Endothelial cell of umbilical vein (primary cell): ENCODE measurements around the gene PGGHG. TPM values are rescaled to one million over a fixed set of nuclear protein-coding genes. Genes with fewer than 3 reads are reported as not detected.
A peak's percentile ranks its signal among the peaks of the same experiment; 100 is the strongest.

Experiments used
- BruUV-seq: library from RNA; stranded (reverse); fragments of 400-500 nt; replicated peaks from 2 replicates; lab custom pipeline; 2021; lab: Mats Ljungman, UMichigan
- CTCF ChIA-PET: fragments of 300-600, 350-600 bp; sonication (Branson Sonifier 250); formaldehyde crosslinking; loops from one replicate; lab custom pipeline; 2021; ENCODE audit warnings: antibody characterized with exemption, inconsistent platforms; lab: Charles Lee
- POLR2A ChIA-PET: fragments of 300-600, 350-600 bp; sonication (Branson Sonifier 250); formaldehyde crosslinking; loops from one replicate; lab custom pipeline; 2021; ENCODE audit warnings: antibody characterized with exemption, inconsistent platforms; lab: Charles Lee
- DNase-seq: peaks from one replicate; pipeline ENCODE4 v3.0.0-alpha.2; 2011; ENCODE audit warnings: low read depth, low spot score
- FAIRE-seq: peaks from 2 replicates; lab custom pipeline; 2011; peaks lifted over from hg19 to GRCh38; lab: Jason Lieb, UNC
- H2AFZ ChIP-seq: 2 replicates; pipeline ENCODE4 v1.6.0; 2012; ENCODE audit warnings: low read depth, low read length, control low read depth, inconsistent platforms
- H3K27ac ChIP-seq: 2 replicates; pipeline ENCODE4 v1.5.1; 2011; ENCODE audit warnings: low read depth, mild to moderate bottlenecking, control low read depth, low read length, moderate library complexity; ENCODE audit not compliant: insufficient read depth
- H3K27me3 ChIP-seq, 2 experiments: 2 replicates each; pipeline versions ENCODE4 v1.6.0 to v1.6.1; 2011; ENCODE audit warnings: low read length in 2 of 2, mixed read lengths in 1 of 2; ENCODE audit not compliant: control insufficient read depth in 2 of 2, insufficient read depth in 2 of 2
- H3K36me3 ChIP-seq, 2 experiments: 2 replicates in 1 of 2; 3 replicates in 1 of 2; pipeline ENCODE4 v1.5.1; 2011; ENCODE audit warnings: low read length in 2 of 2, mild to moderate bottlenecking in 1 of 2, moderate library complexity in 1 of 2; ENCODE audit not compliant: control insufficient read depth in 2 of 2, insufficient read depth in 2 of 2; ENCODE audit errors: extremely low read depth in 1 of 2
- H3K4me1 ChIP-seq: 3 replicates; pipeline ENCODE4 v1.5.1; 2011; ENCODE audit warnings: mild to moderate bottlenecking, low read length; ENCODE audit not compliant: control insufficient read depth, insufficient read depth; ENCODE audit errors: extremely low read depth
- H3K4me2 ChIP-seq: 2 replicates; pipeline ENCODE4 v1.6.1; 2011; ENCODE audit warnings: low read length, control low read depth, mixed read lengths; ENCODE audit not compliant: insufficient read depth
- H3K4me3 ChIP-seq, 3 experiments: fragments of 200-600 bp in 1 of 3; sonication (generic), shearing (Covaris generic) in 1 of 3; replicated peaks in 1 of 3; 2 replicates each; pipeline ENCODE4 v1.5.1; 2011 to 2016; ENCODE audit warnings: control low read depth in 3 of 3, low read length in 3 of 3, mild to moderate bottlenecking in 2 of 3, inconsistent platforms in 1 of 3, low read depth in 1 of 3, moderate library complexity in 1 of 3; ENCODE audit not compliant: insufficient read depth in 1 of 3
- H3K79me2 ChIP-seq: 2 replicates; pipeline ENCODE4 v1.6.0; 2012; ENCODE audit warnings: low read length, inconsistent platforms; ENCODE audit not compliant: control insufficient read depth, insufficient read depth
- H3K9ac ChIP-seq: replicated peaks from 2 replicates; pipeline ENCODE3; 2011; ENCODE audit warnings: low read length, control low read depth; ENCODE audit not compliant: insufficient read depth; ENCODE audit errors: extremely low read depth
- H3K9me1 ChIP-seq: replicated peaks from 3 replicates; pipeline ENCODE4 v1.6.0; 2011; ENCODE audit warnings: mild to moderate bottlenecking, low read length; ENCODE audit not compliant: control insufficient read depth, insufficient read depth; ENCODE audit errors: extremely low read depth
- H3K9me3 ChIP-seq: replicated peaks from 2 replicates; pipeline ENCODE4 v1.5.1; 2012; ENCODE audit warnings: low read length, inconsistent platforms; ENCODE audit not compliant: control insufficient read depth, insufficient read depth
- H4K20me1 ChIP-seq: replicated peaks from 2 replicates; pipeline ENCODE3; 2011; ENCODE audit warnings: mild to moderate bottlenecking, low read length; ENCODE audit not compliant: control insufficient read depth, insufficient read depth; ENCODE audit errors: extremely low read depth
- CTCF ChIP-seq, 2 donors: IDR thresholded peaks; 1 replicate in 1 of 2; 2 replicates in 1 of 2; pipeline ENCODE4 v1.5.1; 2011; ENCODE audit warnings: low read length in 2 of 2, mild to moderate bottlenecking in 2 of 2, moderate library complexity in 2 of 2, control low read depth in 1 of 2, inconsistent platforms in 1 of 2, low read depth in 1 of 2; ENCODE audit not compliant: insufficient read depth in 1 of 2; ENCODE audit errors: extremely low read depth in 1 of 2
- EZH2 ChIP-seq: IDR thresholded peaks from 2 replicates; pipeline ENCODE4 v1.6.1; 2012; ENCODE audit warnings: borderline replicate concordance, low read depth, mild to moderate bottlenecking, moderate library complexity, low read length, inconsistent platforms; ENCODE audit not compliant: severe bottlenecking
- FOS ChIP-seq: IDR thresholded peaks from 2 replicates; pipeline ENCODE4 v1.6.1; 2011; ENCODE audit warnings: mild to moderate bottlenecking, low read length, moderate library complexity, borderline replicate concordance; ENCODE audit not compliant: insufficient read depth
- GATA2 ChIP-seq: IDR thresholded peaks from 2 replicates; pipeline ENCODE4 v1.7.0; 2011; ENCODE audit warnings: low read depth, mild to moderate bottlenecking, moderate library complexity, mixed read lengths, low read length; ENCODE audit not compliant: insufficient read length, insufficient read depth
- JUN ChIP-seq: IDR thresholded peaks from 2 replicates; pipeline ENCODE4 v1.6.1; 2011; ENCODE audit warnings: borderline replicate concordance, low read depth; ENCODE audit not compliant: insufficient read length, insufficient read depth
- MAX ChIP-seq: IDR thresholded peaks from 2 replicates; pipeline ENCODE4 v1.6.1; 2011; ENCODE audit not compliant: insufficient read depth, insufficient read length
- MYC ChIP-seq: IDR thresholded peaks from one replicate; pipeline ENCODE4 v1.6.1; 2011; ENCODE audit warnings: mild to moderate bottlenecking, low read depth, low read length
- POLR2A ChIP-seq: IDR thresholded peaks from 2 replicates; pipeline ENCODE4 v1.6.1; 2012; ENCODE audit warnings: low read depth, mild to moderate bottlenecking, control low read depth, low read length
- POLR2AphosphoS5 ChIP-seq: IDR thresholded peaks from 2 replicates; pipeline ENCODE4 v1.6.1; 2012; ENCODE audit warnings: low read depth, mild to moderate bottlenecking, control low read depth, low read length, moderate library complexity; ENCODE audit not compliant: insufficient read depth
- dilution Hi-C: fragments of 300-500 bp; cut with MboI; formaldehyde crosslinking; loops from one replicate; pipeline ENCODE4 v1.15.0; 2019; ENCODE audit warnings: low sequenced_read_pairs; ENCODE audit not compliant: extremely low pct_ligation_motif_present
- intact Hi-C: fragments of 100-400 bp; cut with micrococcal nuclease; formaldehyde crosslinking; loops from one replicate; pipeline ENCODE4 v1.10.0; 2022
- polyA plus RNA-seq, 4 experiments: library from polyadenylated mRNA; depleted of rRNA in 3 of 4; stranded (reverse) in 3 of 4; unstranded in 1 of 4; fragments of >200 nt; gene quantifications; 2 replicates each; pipeline versions ENCODE4 v1.2.1 to v1.2.3, GENCODE V29; 2011 to 2012; ENCODE audit warnings: missing spikeins in 1 of 4
- total RNA-seq: library from RNA; stranded (reverse); gene quantifications from 2 replicates; pipeline ENCODE4 v1.2.3, GENCODE V29; 2021

The PGGHG gene
- total and polyA plus RNA-seq, 2 donors (not counting 3 experiments of a cell fraction or from before 2014, with no cell fraction given), result 31.6 to 42.4 TPM

DNA sequence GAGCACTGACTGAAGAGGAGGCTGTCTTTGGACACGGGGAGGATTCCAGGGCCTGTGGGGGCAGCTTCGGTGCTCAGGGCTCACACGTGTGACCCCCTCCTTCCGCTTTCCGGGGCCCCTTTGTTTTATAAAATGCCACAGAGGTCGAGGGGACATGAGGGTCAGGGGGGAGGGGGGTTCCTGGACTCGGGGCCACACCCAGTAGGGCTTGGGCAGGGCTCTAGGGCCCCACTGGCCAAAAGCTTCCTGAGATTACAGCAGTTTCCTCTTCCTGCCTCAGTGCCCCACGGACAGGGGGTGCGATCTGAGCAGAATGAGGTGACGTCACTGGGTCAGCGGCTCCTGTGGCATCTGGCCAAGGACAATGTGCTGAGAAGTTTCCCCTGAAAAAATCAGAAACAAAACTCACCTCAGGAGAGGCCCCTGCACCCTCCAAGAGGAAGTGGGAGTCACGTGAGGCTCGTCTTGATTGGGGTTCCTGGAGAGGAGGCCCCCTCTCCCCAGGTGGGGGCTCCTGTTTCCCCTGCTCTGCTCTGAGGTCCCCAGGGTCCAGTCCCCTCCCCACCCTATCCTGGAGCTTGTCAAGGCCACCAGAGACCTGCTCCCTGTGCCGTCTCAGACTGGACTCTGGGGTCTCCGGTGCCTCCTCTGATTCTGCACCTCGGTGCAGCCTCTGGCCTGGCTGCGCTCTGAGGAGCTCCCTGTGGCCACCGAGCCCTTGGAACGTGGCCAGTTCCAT, 38.1 kb downstream of the PGGHG start:
- H3K27ac ChIP-seq, result peak overlapping the region; percentile 59

More for the DNA sequence above, 38.1 kb downstream of the PGGHG start:
- no peaks in the 10 kb centered on the region for H3K36me3 ChIP-seq
- DNase-seq (peak; percentile 84), FAIRE-seq (peak; percentile 98)
- no peaks in the 10 kb centered on the region for H4K20me1 ChIP-seq
- H3K27me3 ChIP-seq, result no peaks in the 10 kb centered on the region
- H3K4me1 ChIP-seq, result peaks cover 15% of the 10 kb centered on the region
- peak overlapping the region; percentile 26 for H3K4me2 ChIP-seq
- intact Hi-C loops, result loop anchor here (1.0 to 2.0 kb wide), 2 partner anchors 8 to 30 kb away; no protein-coding TSS in a partner anchor
- ChIA-PET POLR2A (interaction anchor here (1.0 kb wide), 1 partner anchor 28 kb away, joined by 3 read pairs; no protein-coding TSS in a partner anchor), CTCF (interaction anchor here (0.7 to 1.3 kb wide), 5 partner anchors 12 to 28 kb away, joined by 3 to 4 read pairs (median 3); no protein-coding TSS in a partner anchor)
- BruUV-seq, result no TSS peak
- no peak overlapping the region for H3K4me3 ChIP-seq
- no peaks in the 10 kb centered on the region for H3K9me1 ChIP-seq
- no peaks in the 10 kb centered on the region for H3K79me2 ChIP-seq
- H3K9me3 ChIP-seq, result no peaks in the 10 kb centered on the region
- peak overlapping the region; percentile 44 for H3K9ac ChIP-seq
- TF ChIP-seq JUN, result peak; percentile 74
- TF ChIP-seq EZH2, result no peak
- TF ChIP-seq MAX, result no peak
- TF ChIP-seq CTCF (IDR thresholded peaks at IDR 0.05; ENCODE audit: extremely low read depth in 1 of 2, insufficient read depth in 1 of 2, low read depth in 1 of 2, low read length in 2 of 2), result no peak
- TF ChIP-seq POLR2A, result peak; percentile 20
- TF ChIP-seq FOS, result peak; percentile 15
- peak; percentile 40 for TF ChIP-seq GATA2
- TF ChIP-seq POLR2AphosphoS5, result peak; percentile 76
- peak; percentile 51 for TF ChIP-seq MYC
- dilution Hi-C loops, result no loop called here
- peak overlapping the region; percentile 50 for H2AFZ ChIP-seq
